ENCODE results near the gene MMP7.

DNA sequence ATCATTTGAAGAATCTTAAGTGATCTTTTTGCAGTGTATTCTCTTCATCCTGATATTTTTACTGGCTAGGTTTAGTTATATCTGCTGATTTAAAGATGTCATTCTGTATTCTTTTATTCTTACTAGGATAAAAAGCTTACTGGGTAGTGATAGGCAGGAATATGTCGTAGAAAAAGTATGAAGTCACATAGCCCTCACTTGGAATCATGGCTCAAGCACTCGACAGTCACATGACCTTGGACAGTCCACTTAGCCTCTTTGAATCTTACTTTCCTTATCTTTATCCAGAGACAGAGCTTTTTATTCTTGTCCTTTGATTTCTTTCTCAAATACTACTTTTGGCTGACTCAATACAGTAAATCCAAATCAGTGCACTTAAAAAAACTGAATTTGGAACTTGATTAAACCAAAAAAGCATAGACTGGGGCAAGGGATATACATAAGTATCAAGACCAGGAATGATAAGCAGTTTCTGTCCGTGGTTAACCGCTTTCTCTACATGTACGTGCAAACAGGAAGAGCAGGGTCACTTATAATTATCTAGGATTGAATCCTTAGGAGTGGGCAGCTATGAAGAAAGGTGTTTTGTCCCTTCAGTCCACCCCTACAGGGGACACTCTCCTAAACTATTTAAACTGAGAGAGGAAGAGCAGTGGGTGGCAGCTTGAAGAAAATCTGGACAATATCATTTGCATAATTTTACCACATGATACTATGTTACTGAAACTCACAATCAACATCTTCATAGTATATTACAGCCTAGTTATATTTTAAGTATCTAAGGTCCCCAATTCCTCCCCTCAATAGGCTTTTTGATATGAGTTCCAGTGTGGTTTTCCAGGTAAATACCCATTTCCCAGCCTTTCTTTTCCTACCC lies 8.0 kb downstream of the MMP7 start:
- TF ChIP-seq CTCF (conservative IDR thresholded peaks at IDR 0.05) (no peak), ZFX (IDR thresholded peaks at IDR 0.05) (no peak)

All from C4-2B (cell line).